Renal pelvis (tissue), 4 donors: Measurements from ENCODE around the gene VASP. TPM values are rescaled to one million over a fixed set of nuclear protein-coding genes. Genes with fewer than 3 reads are reported as not detected.

Experiments used
- DNase-seq: peaks from one replicate; pipeline ENCODE4 v3.0.0-alpha.2; 2013
- polyA plus RNA-seq, 3 donors: library from polyadenylated mRNA; unstranded; fragments of 120-200 nt; gene quantifications; one replicate each; pipeline ENCODE4 v1.2.1, GENCODE V29; 2013; ENCODE audit not compliant: insufficient read length in 3 of 3

Gene VASP
- polyA plus RNA-seq, 3 donors, result 44.9 to 48.7 (median 47.1) TPM

GRCh38 chr19:45471931-45472562, 35.2 kb upstream of the VASP start:
- no peak for DNase-seq

- DNase-seq, result no peak
Observed at GRCh38 chr19:45472563-45473366, 34.5 kb upstream of the VASP start.

- DNase-seq, result no peak
Observed at GRCh38 chr19:45473367-45473681, 34.0 kb upstream of the VASP start.

- no peak for DNase-seq
Observed at GRCh38 chr19:45473682-45474605, 33.3 kb upstream of the VASP start.

- DNase-seq, result no peak
Observed at GRCh38 chr19:45474606-45475521, 32.4 kb upstream of the VASP start.

GRCh38 chr19:45475537-45476291, 31.6 kb upstream of the VASP start:
- no peak for DNase-seq

- DNase-seq, result no peak
Observed at GRCh38 chr19:45476304-45476703, 31.0 kb upstream of the VASP start.

GRCh38 chr19:45477186-45477585, 30.1 kb upstream of the VASP start:
- no peak for DNase-seq

GRCh38 chr19:45477713-45478453, 29.4 kb upstream of the VASP start:
- DNase-seq, result no peak

- peak; percentile 80 for DNase-seq
Observed at GRCh38 chr19:45478454-45479238, 28.6 kb upstream of the VASP start.

- no peak for DNase-seq
Observed at GRCh38 chr19:45483033-45483432, 24.2 kb upstream of the VASP start.

GRCh38 chr19:45484273-45484945, 22.9 kb upstream of the VASP start:
- DNase-seq, result no peak

- peak; percentile 89 for DNase-seq
Observed at GRCh38 chr19:45485305-45486077, 21.8 kb upstream of the VASP start.

- no peak for DNase-seq
Observed at GRCh38 chr19:45488708-45489107, 18.6 kb upstream of the VASP start.

- no peak for DNase-seq
Observed at GRCh38 chr19:45489216-45489855, 17.9 kb upstream of the VASP start.

- no peak for DNase-seq
Observed at GRCh38 chr19:45492137-45492626, 15.1 kb upstream of the VASP start.
